K562 (cell line): Measurements from ENCODE around the gene PROKR1. TPM values are rescaled to one million over a fixed set of nuclear protein-coding genes. Genes with fewer than 3 reads are reported as not detected.
A peak's percentile ranks its signal among the peaks of the same experiment; 100 is the strongest.
"Not testable (repeated sequence)": the region's sequence is repeated elsewhere in the genome, so short reads cannot be mapped to it uniquely, and the experiment has no call there.

Experiments
- ATAC-seq: fragments of 200-7000 bp; cut with Tn5 transposase; 3 replicates; pipeline ENCODE4 v1.9.1; 2020; ENCODE audit warnings: moderate library complexity
- BruUV-seq: library from RNA; stranded (reverse); fragments of 400-500 nt; replicated peaks from 2 replicates; lab custom pipeline; 2021; lab: Mats Ljungman, UMichigan
- CTCF ChIA-PET: fragments of 300-600 bp; formaldehyde crosslinking; extraction: SDS; loops from one replicate; lab custom pipeline; 2021; ENCODE audit warnings: low intra/inter-chr PET ratio; lab: Yijun Ruan, JAX
- POLR2A ChIA-PET: fragments of 300-600, 350-650 bp; sonication (Branson Sonifier 250); formaldehyde crosslinking; extraction: SDS; loops from one replicate; lab custom pipeline; 2021; ENCODE audit warnings: antibody characterized with exemption, inconsistent platforms; lab: Yijun Ruan, JAX
- DNase-seq, 4 experiments: peaks; one replicate each; pipeline versions ENCODE4 v3.0.0 to v3.0.0-alpha.2; 2011 to 2018; ENCODE audit warnings: low spot score in 3 of 4, mixed read lengths in 3 of 4; ENCODE audit errors: extremely low read depth in 1 of 4
- FAIRE-seq: peaks from 2 replicates; lab custom pipeline; 2011; peaks lifted over from hg19 to GRCh38; lab: Jason Lieb, UNC
- H2AFZ ChIP-seq: 2 replicates; pipeline ENCODE4 v1.6.0; 2011; ENCODE audit warnings: low read depth, low read length, control low read depth, inconsistent platforms
- H3K27ac ChIP-seq: fragments of 200-600 bp; 3 replicates; pipeline ENCODE4 v1.8.0; 2011; ENCODE audit warnings: low read depth, mild to moderate bottlenecking, control low read depth, inconsistent platforms, low read length, moderate library complexity, mixed read lengths; ENCODE audit errors: extremely low read depth
- H3K27me3 ChIP-seq, 2 experiments: fragments of 300-600 bp in 1 of 2; 2 replicates in 1 of 2; 3 replicates in 1 of 2; pipeline versions ENCODE4 v1.6.0 to v1.8.0; 2011; ENCODE audit warnings: inconsistent platforms in 2 of 2, low read length in 2 of 2, mild to moderate bottlenecking in 1 of 2, mixed read lengths in 1 of 2, moderate library complexity in 1 of 2; ENCODE audit not compliant: control insufficient read depth in 2 of 2, insufficient read depth in 2 of 2
- H3K36me3 ChIP-seq: fragments of 300-600 bp; 3 replicates; pipeline ENCODE4 v1.8.0; 2011; ENCODE audit warnings: mild to moderate bottlenecking, low read length, inconsistent platforms; ENCODE audit not compliant: control insufficient read depth, insufficient read depth
- H3K4me1 ChIP-seq, 2 experiments: fragments of 200-600 bp in 1 of 2; replicated peaks in 1 of 2; 2 replicates in 1 of 2; 3 replicates in 1 of 2; pipeline versions ENCODE4 v1.5.1 to v1.8.0; 2011; ENCODE audit warnings: inconsistent platforms in 2 of 2, low read length in 2 of 2, mild to moderate bottlenecking in 1 of 2, mixed read lengths in 1 of 2, moderate library complexity in 1 of 2; ENCODE audit not compliant: control insufficient read depth in 2 of 2, insufficient read depth in 2 of 2
- H3K4me2 ChIP-seq: 2 replicates; pipeline ENCODE4 v1.6.1; 2011; ENCODE audit warnings: low read length, control low read depth, inconsistent platforms, mixed read lengths; ENCODE audit not compliant: insufficient read depth
- H3K4me3 ChIP-seq: fragments of 200-600 bp; sonication (generic), shearing (Covaris generic); 2 replicates; pipeline ENCODE4 v1.5.1; 2016; ENCODE audit warnings: control low read depth, inconsistent platforms
- H3K79me2 ChIP-seq: fragments of 200-600 bp; 3 replicates; pipeline ENCODE4 v1.8.0; 2011; ENCODE audit warnings: low read length, inconsistent platforms; ENCODE audit not compliant: control insufficient read depth, insufficient read depth
- H3K9ac ChIP-seq, 2 experiments: 2 replicates each; pipeline versions ENCODE4 v1.6.0 to v1.6.1; 2011; ENCODE audit warnings: low read depth in 2 of 2, low read length in 2 of 2, control low read depth in 1 of 2, inconsistent platforms in 1 of 2, mild to moderate bottlenecking in 1 of 2, mixed read lengths in 1 of 2; ENCODE audit not compliant: insufficient read depth in 1 of 2
- H3K9me1 ChIP-seq: one replicate; pipeline ENCODE4 v1.6.0; 2011; ENCODE audit warnings: inconsistent platforms, mild to moderate bottlenecking, low read length, moderate library complexity; ENCODE audit not compliant: control insufficient read depth, insufficient read depth
- H3K9me3 ChIP-seq: replicated peaks from 2 replicates; pipeline ENCODE4 v1.5.1; 2011; ENCODE audit warnings: low read depth, low read length, inconsistent platforms; ENCODE audit not compliant: control insufficient read depth, insufficient read depth
- H4K20me1 ChIP-seq: replicated peaks from 2 replicates; pipeline ENCODE4 v1.6.1; 2011; ENCODE audit warnings: low read length, inconsistent platforms, mixed read lengths; ENCODE audit not compliant: control insufficient read depth, insufficient read depth
- ARID1B ChIP-seq: fragments of 450-650 bp; IDR thresholded peaks from 2 replicates; pipeline ENCODE4 v1.6.1; 2016; ENCODE audit warnings: antibody characterized with exemption, mild to moderate bottlenecking, inconsistent platforms
- BCOR ChIP-seq: fragments of 450-650 bp; IDR thresholded peaks from 2 replicates; pipeline ENCODE4 v1.6.1; 2016
- RBM25 ChIP-seq: fragments of 200-400 bp; formaldehyde crosslinking; IDR thresholded peaks from 2 replicates; pipeline ENCODE4 v1.6.1; 2018; ENCODE audit warnings: low read length, low read depth, moderate library complexity; ENCODE audit not compliant: severe bottlenecking
- ZNF146 ChIP-seq: IDR thresholded peaks from one replicate; pipeline ENCODE4 v1.6.1; 2018; ENCODE audit warnings: missing compliant biosample characterization; ENCODE audit not compliant: unreplicated experiment
- WGBS: fragments of 100-300 bp; shearing (Covaris generic); methylation state at CpG from one replicate; pipeline ENCODE4 v1.1.6; 2016; ENCODE audit warnings: low coverage, mixed read lengths; ENCODE audit not compliant: insufficient coverage; ENCODE audit errors: missing lambda C conversion rate; 5-methylcytosine and 5-hydroxymethylcytosine counted together
- in situ Hi-C: fragments of 300-500 bp; cut with MboI; formaldehyde crosslinking; loops from 4 replicates; pipeline ENCODE4 v1.15.0; 2018; ENCODE audit warnings: inconsistent platforms, mixed read lengths
- intact Hi-C: fragments of 100-400 bp; cut with micrococcal nuclease; formaldehyde crosslinking; loops from 2 replicates; pipeline ENCODE4 v1.14.2; 2022
- polyA plus RNA-seq, 8 experiments: library from polyadenylated mRNA; depleted of rRNA in 4 of 8; stranded (reverse) in 5 of 8; unstranded in 3 of 8; fragments of >200 nt; fragmentation: Nextera tagmentation in 2 of 8; fragmentation: Illumina TruSeq in 1 of 8; extraction: Ambion mirVana in 2 of 8; extraction: Trizol in 1 of 8; gene quantifications; 2 replicates each; pipeline versions ENCODE4 v1.2.1 to v1.2.3, GENCODE V29; 2011 to 2014; ENCODE audit warnings: inconsistent platforms in 1 of 8, missing spikeins in 1 of 8
- total RNA-seq, 7 experiments: library from RNA; depleted of rRNA in 6 of 7; stranded (reverse); fragments of >200 nt in 6 of 7; fragmentation: Illumina TruSeq in 2 of 7; extraction: Trizol in 2 of 7; gene quantifications; 2 replicates each; pipeline versions ENCODE4 v1.2.1 to v1.2.3, GENCODE V29; 2011 to 2021; ENCODE audit warnings: low replicate concordance in 1 of 7

Gene PROKR1
- total and polyA plus RNA-seq, 9 of the 15 experiments (the other 6 are each of a cell fraction or from before 2014, with no cell fraction given), result 0.01 to 0.18 (median 0.09) TPM; not detected in 1

DNA sequence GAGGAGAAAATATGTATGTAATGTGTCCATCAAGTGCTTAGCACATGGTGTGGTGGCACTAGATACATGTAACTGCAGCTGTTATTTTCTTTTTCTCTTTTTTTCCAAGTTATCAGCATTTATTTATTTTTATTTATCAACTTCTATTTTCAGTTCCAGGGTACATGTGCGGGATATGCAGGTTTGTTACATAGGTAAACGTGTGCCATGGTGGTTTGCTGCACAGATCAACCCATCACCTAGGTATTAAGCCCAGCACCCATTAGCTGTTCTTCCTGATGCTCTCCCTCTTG lies 47.9 kb upstream of the PROKR1 start:
- H3K9me1 ChIP-seq, H3K79me2 ChIP-seq, H3K36me3 ChIP-seq, H2AFZ ChIP-seq, CTCF ChIA-PET, H4K20me1 ChIP-seq, in situ Hi-C loops, H3K27me3 ChIP-seq, BruUV-seq, H3K27ac ChIP-seq, H3K4me2 ChIP-seq, ATAC-seq, FAIRE-seq, H3K4me3 ChIP-seq, H3K9ac ChIP-seq, H3K9me3 ChIP-seq, DNase-seq: not testable (repeated sequence)
- TF ChIP-seq ARID1B (0 out of 2 replicates have a peak, but pooled peaks have one; percentile 1), RBM25 (peak; percentile 13)
- POLR2A ChIA-PET, result interaction anchor here (0.6 to 1.5 kb wide), 5 partner anchors 19 to 130 kb away, joined by 3 to 4 read pairs (median 3); no protein-coding TSS in a partner anchor
- 25% methylated on average over 2 of the region's 2 CpGs for WGBS
- intact Hi-C loops, result loop anchor here (5.0 to 10.0 kb wide), 3 partner anchors 61 to 119 kb away; no protein-coding TSS in a partner anchor
- H3K4me1 ChIP-seq, result peaks cover 5 to 17% of the 10 kb centered on the region in 2 experiments; a peak in 3 of 5 replicates

DNA sequence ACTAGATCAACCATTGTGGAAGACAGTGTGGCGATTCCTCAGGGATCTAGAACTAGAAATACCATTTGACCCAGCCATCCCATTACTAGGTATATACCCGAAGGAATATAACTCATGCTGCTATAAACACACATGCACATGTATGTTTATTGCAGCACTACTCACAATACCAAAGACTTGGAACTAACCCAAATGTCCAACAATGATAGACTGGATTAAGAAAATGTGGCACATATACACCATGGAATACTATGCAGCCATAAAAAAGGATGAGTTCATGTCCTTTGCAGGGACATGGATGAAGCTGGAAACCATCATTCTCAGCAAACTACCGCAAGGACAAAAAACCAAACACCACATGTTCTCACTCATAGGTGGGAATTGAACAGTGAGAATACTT lies 42.9 kb upstream of the PROKR1 start:
- H3K4me3 ChIP-seq, H3K27me3 ChIP-seq: not testable (repeated sequence)
- TF ChIP-seq ZNF146 (CRISPR knock-in tag) (peak; percentile 57), BCOR (peak; percentile 54; the same call in 1 of the 2 replicates)
- TF ChIP-seq, all 486 proteins: peak for 2; not testable (repeated sequence) for 484
- DNase-seq, FAIRE-seq, H3K9me3 ChIP-seq, H3K9me1 ChIP-seq, H2AFZ ChIP-seq, H3K9ac ChIP-seq, H3K4me1 ChIP-seq, H3K4me2 ChIP-seq, ATAC-seq, BruUV-seq, POLR2A ChIA-PET, H3K36me3 ChIP-seq, CTCF ChIA-PET, in situ Hi-C loops, H3K27ac ChIP-seq, H3K79me2 ChIP-seq, H4K20me1 ChIP-seq: not testable (repeated sequence)
- intact Hi-C loops, result loop anchor here (5.0 kb wide), 1 partner anchor 42 kb away; the partner anchor contains the start of gene PROKR1
- 51% methylated on average over 2 of the region's 3 CpGs for WGBS
